PC-3 (cell line): ENCODE measurements around the gene ABLIM2. TPM values are rescaled to one million over a fixed set of nuclear protein-coding genes. Genes with fewer than 3 reads are reported as not detected.

Experiments
- ATAC-seq: fragments of 200-7000 bp; cut with Tn5 transposase; 2 replicates; pipeline ENCODE4 v1.9.1; 2020; ENCODE audit warnings: mild to moderate bottlenecking, moderate library complexity
- BruUV-seq: library from RNA; stranded (reverse); fragments of 400-500 nt; replicated peaks from 2 replicates; lab custom pipeline; 2021; lab: Mats Ljungman, UMichigan
- CTCF ChIA-PET: fragments of 300-600 bp; sonication (Branson Sonifier 250); formaldehyde crosslinking; loops from one replicate; lab custom pipeline; 2022; ENCODE audit warnings: antibody characterized with exemption; lab: Charles Lee
- POLR2A ChIA-PET: fragments of 300-600 bp; sonication (Branson Sonifier 250); formaldehyde crosslinking; loops from one replicate; lab custom pipeline; 2022; ENCODE audit warnings: antibody characterized with exemption; ENCODE audit not compliant: unreplicated experiment; lab: Charles Lee
- DNase-seq: peaks from one replicate; pipeline ENCODE4 v3.0.0-alpha.2; 2015
- H2AFZ ChIP-seq: fragments of 300-600 bp; sonication (generic); 2 replicates; pipeline ENCODE4 v1.6.0; 2016; ENCODE audit warnings: antibody characterized with exemption, low read length
- H3F3A ChIP-seq: fragments of 300-600 bp; sonication (generic); one replicate; pipeline ENCODE4 v1.6.0; 2017; ENCODE audit warnings: antibody characterized with exemption, low read length, control low read depth, mild to moderate bottlenecking; ENCODE audit not compliant: unreplicated experiment
- H3K27ac ChIP-seq: fragments of 300-600 bp; sonication (generic); 2 replicates; pipeline ENCODE4 v1.5.1; 2016; ENCODE audit warnings: mild to moderate bottlenecking, low read length
- H3K27me3 ChIP-seq: fragments of 300-600 bp; sonication (generic); 2 replicates; pipeline ENCODE4 v1.6.1; 2016; ENCODE audit warnings: low read length, mixed read lengths
- H3K36me3 ChIP-seq: fragments of 300-600 bp; sonication (generic); 2 replicates; pipeline ENCODE4 v1.6.1; 2016; ENCODE audit warnings: low read depth, mixed run types, low read length, mixed read lengths
- H3K4me1 ChIP-seq: fragments of 300-600 bp; sonication (generic); 2 replicates; pipeline ENCODE4 v1.5.1; 2016; ENCODE audit warnings: low read length; ENCODE audit not compliant: insufficient read depth
- H3K4me2 ChIP-seq: fragments of 300-600 bp; sonication (generic); 2 replicates; pipeline ENCODE4 v1.6.0; 2016; ENCODE audit warnings: low read length
- H3K4me3 ChIP-seq: fragments of 300-600 bp; sonication (generic); 2 replicates; pipeline ENCODE4 v1.5.1; 2016; ENCODE audit warnings: mild to moderate bottlenecking, low read length, mixed read lengths
- H3K79me2 ChIP-seq: fragments of 300-600 bp; sonication (generic); 2 replicates; pipeline ENCODE4 v1.6.1; 2017; ENCODE audit warnings: low read length, mixed read lengths
- H3K9ac ChIP-seq: fragments of 300-600 bp; sonication (generic); 2 replicates; pipeline ENCODE4 v1.6.0; 2016; ENCODE audit warnings: mild to moderate bottlenecking, low read length
- H3K9me2 ChIP-seq: fragments of 300-600 bp; sonication (generic); replicated peaks from 2 replicates; pipeline ENCODE4 v1.6.1; 2016; ENCODE audit warnings: mixed run types, low read length, mixed read lengths
- H3K9me3 ChIP-seq: fragments of 300-600 bp; sonication (generic); 2 replicates; pipeline ENCODE4 v1.6.1; 2016; ENCODE audit warnings: low read length, mixed read lengths
- H4K20me1 ChIP-seq: fragments of 300-600 bp; sonication (generic); 2 replicates; pipeline ENCODE4 v1.6.1; 2016; ENCODE audit warnings: low read length, mixed read lengths
- EZH2 ChIP-seq: fragments of 300-600 bp; sonication (generic); IDR thresholded peaks from one replicate; pipeline ENCODE4 v1.6.1; 2017; ENCODE audit warnings: antibody characterized with exemption, mild to moderate bottlenecking, low read length; ENCODE audit not compliant: unreplicated experiment
- EZH2phosphoT487 ChIP-seq: fragments of 300-600 bp; sonication (generic); IDR thresholded peaks from 2 replicates; pipeline ENCODE4 v1.6.1; 2018; ENCODE audit warnings: mild to moderate bottlenecking, antibody characterized with exemption, low read length, borderline replicate concordance
- intact Hi-C: fragments of 100-400 bp; cut with micrococcal nuclease; formaldehyde crosslinking; loops from 2 replicates; pipeline ENCODE4 v1.9.0; 2023
- total RNA-seq: library from RNA; depleted of rRNA; stranded (reverse); fragments of >200 nt; gene quantifications from 2 replicates; pipeline ENCODE4 v1.2.3, GENCODE V29; 2014
- TF ChIP-seq, protein P1 (sequence below): fragments of 300-600 bp; sonication (generic); conservative IDR thresholded peaks from 2 replicates; pipeline ENCODE4 v1.5.1; 2017; ENCODE audit warnings: antibody characterized with exemption, low read depth, mild to moderate bottlenecking, low read length

The ABLIM2 gene
- total RNA-seq, 1 experiment from 2014 or later: 3.2 TPM

- TF ChIP-seq EZH2 (no peak), EZH2phosphoT487 (no peak)
- TF ChIP-seq, protein P1, sequence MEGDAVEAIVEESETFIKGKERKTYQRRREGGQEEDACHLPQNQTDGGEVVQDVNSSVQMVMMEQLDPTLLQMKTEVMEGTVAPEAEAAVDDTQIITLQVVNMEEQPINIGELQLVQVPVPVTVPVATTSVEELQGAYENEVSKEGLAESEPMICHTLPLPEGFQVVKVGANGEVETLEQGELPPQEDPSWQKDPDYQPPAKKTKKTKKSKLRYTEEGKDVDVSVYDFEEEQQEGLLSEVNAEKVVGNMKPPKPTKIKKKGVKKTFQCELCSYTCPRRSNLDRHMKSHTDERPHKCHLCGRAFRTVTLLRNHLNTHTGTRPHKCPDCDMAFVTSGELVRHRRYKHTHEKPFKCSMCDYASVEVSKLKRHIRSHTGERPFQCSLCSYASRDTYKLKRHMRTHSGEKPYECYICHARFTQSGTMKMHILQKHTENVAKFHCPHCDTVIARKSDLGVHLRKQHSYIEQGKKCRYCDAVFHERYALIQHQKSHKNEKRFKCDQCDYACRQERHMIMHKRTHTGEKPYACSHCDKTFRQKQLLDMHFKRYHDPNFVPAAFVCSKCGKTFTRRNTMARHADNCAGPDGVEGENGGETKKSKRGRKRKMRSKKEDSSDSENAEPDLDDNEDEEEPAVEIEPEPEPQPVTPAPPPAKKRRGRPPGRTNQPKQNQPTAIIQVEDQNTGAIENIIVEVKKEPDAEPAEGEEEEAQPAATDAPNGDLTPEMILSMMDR: no peak
- POLR2A ChIA-PET: no interaction called here
- no peak for ATAC-seq
- Histone ChIP-seq H3K4me1 (no peaks in the 10 kb centered on the region), H3K9me2 (no peaks in the 10 kb centered on the region), H3K27me3 (no peaks in the 10 kb centered on the region), H4K20me1 (no peaks in the 10 kb centered on the region), H3K27ac (no peak overlapping the region), H3K4me2 (no peak overlapping the region), H2AFZ (no peak overlapping the region), H3K9ac (no peak overlapping the region), H3K79me2 (no peaks in the 10 kb centered on the region), H3K9me3 (no peaks in the 10 kb centered on the region), H3K4me3 (no peak overlapping the region), H3K36me3 (no peaks in the 10 kb centered on the region), H3F3A (no peaks in the 10 kb centered on the region)
- BruUV-seq: no TSS peak
- no peak for DNase-seq
- intact Hi-C loops: no loop called here
- CTCF ChIA-PET: no interaction called here
Observed at GRCh38 chr4:8005033-8005808, 153.4 kb downstream of the ABLIM2 start.

- no peaks in the 10 kb centered on the region for H4K20me1 ChIP-seq
- no peak for ATAC-seq
- intact Hi-C loops: no loop called here
- H3K27me3 ChIP-seq: no peaks in the 10 kb centered on the region
- H3K79me2 ChIP-seq: no peaks in the 10 kb centered on the region
- H3K4me2 ChIP-seq: no peak overlapping the region
- H3K27ac ChIP-seq: no peak overlapping the region
- no peaks in the 10 kb centered on the region for H3K36me3 ChIP-seq
- no peaks in the 10 kb centered on the region for H3K9me3 ChIP-seq
- H3K4me1 ChIP-seq: no peaks in the 10 kb centered on the region
- no peak overlapping the region for H3K4me3 ChIP-seq
- H3F3A ChIP-seq: no peaks in the 10 kb centered on the region
- H3K9ac ChIP-seq: no peak overlapping the region
- BruUV-seq: no TSS peak
- no peak for DNase-seq
- TF ChIP-seq, protein P1: no peak
- no peak for TF ChIP-seq EZH2
- TF ChIP-seq EZH2phosphoT487: no peak
- H3K9me2 ChIP-seq: no peaks in the 10 kb centered on the region
- CTCF ChIA-PET: no interaction called here
- POLR2A ChIA-PET: no interaction called here
- no peak overlapping the region for H2AFZ ChIP-seq
Observed at GRCh38 chr4:8004066-8004465, 154.5 kb downstream of the ABLIM2 start.
